Naive B cell (primary cell): ENCODE data around the gene SWI5. TPM values are rescaled to one million over a fixed set of nuclear protein-coding genes. Genes with fewer than 3 reads are reported as not detected.

Experiments used
- ATAC-seq, 2 donors: fragments of 150-1000 bp; cut with Tn5 transposase; 2 replicates each; pipeline ENCODE4 v1.10.0; 2021; ENCODE audit warnings: low read depth in 2 of 2, mild to moderate bottlenecking in 2 of 2, moderate library complexity in 2 of 2
- DNase-seq: peaks from one replicate; pipeline ENCODE4 v3.0.0; 2022
- H3K27ac Mint-ChIP-seq, 6 donors: one replicate each; pipeline ENCODE4 v1.8.0; 2020 to 2022; ENCODE audit warnings: mild to moderate bottlenecking in 6 of 6, mixed read lengths in 6 of 6, moderate library complexity in 5 of 6, inconsistent platforms in 2 of 6
- H3K27me3 Mint-ChIP-seq, 3 donors: one replicate each; pipeline ENCODE4 v1.8.0; 2021 to 2022; ENCODE audit warnings: mixed read lengths in 3 of 3, mild to moderate bottlenecking in 1 of 3
- H3K36me3 Mint-ChIP-seq, 2 donors: one replicate each; pipeline ENCODE4 v1.8.0; 2020 to 2022; ENCODE audit warnings: mixed read lengths in 2 of 2, inconsistent platforms in 1 of 2, mild to moderate bottlenecking in 1 of 2
- H3K4me1 Mint-ChIP-seq, 3 donors: one replicate each; pipeline ENCODE4 v1.8.0; 2020 to 2022; ENCODE audit warnings: mixed read lengths in 3 of 3, inconsistent platforms in 1 of 3, mild to moderate bottlenecking in 1 of 3, moderate library complexity in 1 of 3
- H3K4me3 Mint-ChIP-seq, 8 donors: one replicate each; pipeline ENCODE4 v1.8.0; 2020 to 2022; ENCODE audit warnings: mild to moderate bottlenecking in 8 of 8, mixed read lengths in 8 of 8, moderate library complexity in 8 of 8, inconsistent platforms in 2 of 8
- H3K9me3 Mint-ChIP-seq, 7 donors: one replicate each; pipeline ENCODE4 v1.8.0; 2020 to 2022; ENCODE audit warnings: mixed read lengths in 7 of 7, mild to moderate bottlenecking in 5 of 7, inconsistent platforms in 2 of 7, moderate library complexity in 1 of 7
- polyA plus RNA-seq, 6 donors: library from polyadenylated mRNA; unstranded; fragments of 300-500 nt; fragmentation: Illumina TruSeq; gene quantifications; one replicate each; pipeline ENCODE4 v1.2.3, GENCODE V29; 2021; ENCODE audit warnings: low read depth in 6 of 6

The SWI5 gene
- polyA plus RNA-seq, 6 donors from 2014 or later, result 22.6 to 33.7 (median 26.3) TPM

GRCh38 chr9:128245421-128246151 lies 30.5 kb upstream of the SWI5 start:
- Mint-ChIP-seq H3K27ac (peak overlapping the region in 4 of 6 donors; percentile 45 to 80 (median 60)), H3K4me3 (no peak overlapping the region), H3K36me3 (no peaks in the 10 kb centered on the region), H3K4me1 (peaks cover 16 to 28% (median 16%) of the 10 kb centered on the region in 3 donors), H3K27me3 (peaks cover 11 to 36% (median 28%) of the 10 kb centered on the region in 3 donors), H3K9me3 (no peaks in the 10 kb centered on the region)
- ATAC-seq (no peak), DNase-seq (no peak)

GRCh38 chr9:128246471-128246870 lies 29.6 kb upstream of the SWI5 start:
- H3K9me3 Mint-ChIP-seq, result no peaks in the 10 kb centered on the region
- peaks cover 11 to 33% (median 23%) of the 10 kb centered on the region in 3 donors for H3K27me3 Mint-ChIP-seq
- H3K4me3 Mint-ChIP-seq, result no peak overlapping the region
- peaks cover 20 to 34% (median 22%) of the 10 kb centered on the region in 3 donors for H3K4me1 Mint-ChIP-seq
- DNase-seq (no peak), ATAC-seq (no peak)
- H3K27ac Mint-ChIP-seq, result no peak overlapping the region
- no peaks in the 10 kb centered on the region for H3K36me3 Mint-ChIP-seq

- Mint-ChIP-seq H3K27ac (peak overlapping the region in 2 of 6 donors; percentile 31 to 68), H3K36me3 (no peaks in the 10 kb centered on the region), H3K27me3 (peaks cover 11 to 31% (median 19%) of the 10 kb centered on the region in 3 donors), H3K9me3 (no peaks in the 10 kb centered on the region), H3K4me1 (peaks cover 24 to 42% (median 31%) of the 10 kb centered on the region in 3 donors), H3K4me3 (peak overlapping the region in 3 of 8 donors; percentile 1 to 35 (median 34))
- DNase-seq, result no peak
- no peak for ATAC-seq
These were observed 28.8 kb upstream of the SWI5 start for GRCh38 chr9:128247226-128247803.

- Mint-ChIP-seq H3K9me3 (no peaks in the 10 kb centered on the region), H3K4me1 (peaks cover 23 to 33% (median 24%) of the 10 kb centered on the region in 3 donors)
- ATAC-seq, result no peak
These were observed 26.5 kb upstream of the SWI5 start for GRCh38 chr9:128249558-128249907.

DNA sequence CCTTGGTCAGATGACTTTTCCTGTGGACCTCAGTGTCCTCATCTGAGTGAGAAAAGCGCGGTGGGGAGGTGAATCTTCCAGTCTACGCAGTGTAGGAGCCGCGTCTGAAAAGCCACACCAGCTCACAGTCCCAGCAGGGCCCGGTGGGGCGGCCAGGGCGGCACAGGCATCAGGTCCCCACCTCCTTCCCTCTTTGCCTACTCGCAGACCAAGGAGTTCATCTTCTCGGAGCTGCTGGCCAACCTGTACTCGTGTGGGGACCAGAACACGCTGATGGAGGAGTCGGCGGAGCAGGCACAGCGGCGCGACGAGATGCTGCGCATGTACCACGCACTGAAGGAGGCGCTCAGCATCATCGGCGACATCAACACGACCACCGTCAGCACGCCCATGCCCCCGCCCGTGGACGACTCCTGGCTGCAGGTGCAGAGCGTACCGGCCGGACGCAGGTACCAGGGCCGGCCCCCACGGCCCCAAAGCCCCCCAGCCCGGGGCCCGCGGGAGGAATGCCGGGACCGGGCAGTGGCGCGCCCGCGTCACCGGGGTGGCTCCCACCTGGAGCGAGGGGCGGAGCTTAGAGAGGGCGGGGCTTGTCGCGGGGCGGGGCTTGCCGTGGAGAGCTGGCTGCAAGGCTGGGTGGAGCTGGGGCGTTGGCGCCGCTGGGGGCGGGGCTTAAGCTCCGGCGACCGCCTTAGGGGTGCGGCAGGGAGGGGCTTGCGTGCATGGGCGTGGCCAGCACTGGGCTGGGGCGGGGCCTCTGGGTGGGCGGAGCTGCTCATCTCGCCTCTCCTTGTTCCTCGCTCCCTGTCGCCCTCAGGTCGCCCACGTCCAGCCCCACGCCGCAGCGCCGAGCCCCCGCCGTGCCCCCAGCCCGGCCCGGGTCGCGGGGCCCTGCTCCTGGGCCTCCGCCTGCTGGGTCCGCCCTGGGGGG lies 25.9 kb upstream of the SWI5 start:
- Mint-ChIP-seq H3K27me3 (peaks cover 5 to 22% (median 8%) of the 10 kb centered on the region in 3 donors), H3K4me1 (peaks cover 20 to 30% (median 24%) of the 10 kb centered on the region in 3 donors), H3K36me3 (no peaks in the 10 kb centered on the region), H3K27ac (peak overlapping the region; percentile 88 to 97 (median 96)), H3K9me3 (no peaks in the 10 kb centered on the region), H3K4me3 (peak overlapping the region; percentile 82 to 94 (median 88))
- DNase-seq (peak; percentile 95), ATAC-seq (peak; percentile 83 to 85)

More at GRCh38 chr9:128249558-128249907, 26.5 kb upstream of the SWI5 start:
- no peak for DNase-seq
- Mint-ChIP-seq H3K27me3 (peaks cover 5 to 17% (median 8%) of the 10 kb centered on the region in 3 donors), H3K4me3 (peak overlapping the region; percentile 82 to 94 (median 88)), H3K27ac (peak overlapping the region in 5 of 6 donors; percentile 42 to 97 (median 94)), H3K36me3 (no peaks in the 10 kb centered on the region)

GRCh38 chr9:128250839-128251731 lies 25.0 kb upstream of the SWI5 start:
- no peak for DNase-seq

DNA sequence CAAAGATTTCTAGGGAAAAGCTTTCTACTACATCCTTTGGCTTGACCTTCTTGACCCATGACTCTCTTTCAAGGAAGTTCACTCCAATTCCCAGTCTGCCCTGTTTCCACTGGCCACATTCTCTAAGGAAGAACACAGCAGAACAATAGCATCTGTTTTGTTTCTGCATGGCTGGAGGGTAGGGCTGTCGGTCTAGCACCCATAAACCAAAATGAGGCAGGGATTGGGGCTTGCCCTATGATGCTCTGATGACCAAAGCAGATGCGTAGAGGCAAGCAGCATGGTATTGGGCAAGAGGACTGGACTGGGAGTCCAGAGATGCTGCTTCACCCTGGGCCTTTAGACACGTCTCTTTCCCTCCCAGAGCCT lies 24.4 kb upstream of the SWI5 start:
- peaks cover 15 to 25% (median 19%) of the 10 kb centered on the region in 3 donors for H3K4me1 Mint-ChIP-seq
- peak overlapping the region; percentile 34 to 91 (median 84) for H3K4me3 Mint-ChIP-seq
- peak overlapping the region in 2 of 6 donors; percentile 69 to 78 for H3K27ac Mint-ChIP-seq
- H3K27me3 Mint-ChIP-seq, result peaks cover 0 to 20% (median 8%) of the 10 kb centered on the region in 3 donors
- H3K9me3 Mint-ChIP-seq, result no peaks in the 10 kb centered on the region
- no peak for DNase-seq
- ATAC-seq, result no peak
- H3K36me3 Mint-ChIP-seq, result no peaks in the 10 kb centered on the region

More at GRCh38 chr9:128250839-128251731, 25.0 kb upstream of the SWI5 start:
- H3K27me3 Mint-ChIP-seq, result peaks cover 0 to 20% (median 8%) of the 10 kb centered on the region in 3 donors
- peak overlapping the region; percentile 44 to 91 (median 84) for H3K4me3 Mint-ChIP-seq
- no peaks in the 10 kb centered on the region for H3K9me3 Mint-ChIP-seq
- no peaks in the 10 kb centered on the region for H3K36me3 Mint-ChIP-seq
- ATAC-seq, result peak in 1 of 2 donors; percentile 1
- H3K27ac Mint-ChIP-seq, result peak overlapping the region in 3 of 6 donors; percentile 57 to 85 (median 69)
- peaks cover 15 to 25% (median 19%) of the 10 kb centered on the region in 3 donors for H3K4me1 Mint-ChIP-seq

DNA sequence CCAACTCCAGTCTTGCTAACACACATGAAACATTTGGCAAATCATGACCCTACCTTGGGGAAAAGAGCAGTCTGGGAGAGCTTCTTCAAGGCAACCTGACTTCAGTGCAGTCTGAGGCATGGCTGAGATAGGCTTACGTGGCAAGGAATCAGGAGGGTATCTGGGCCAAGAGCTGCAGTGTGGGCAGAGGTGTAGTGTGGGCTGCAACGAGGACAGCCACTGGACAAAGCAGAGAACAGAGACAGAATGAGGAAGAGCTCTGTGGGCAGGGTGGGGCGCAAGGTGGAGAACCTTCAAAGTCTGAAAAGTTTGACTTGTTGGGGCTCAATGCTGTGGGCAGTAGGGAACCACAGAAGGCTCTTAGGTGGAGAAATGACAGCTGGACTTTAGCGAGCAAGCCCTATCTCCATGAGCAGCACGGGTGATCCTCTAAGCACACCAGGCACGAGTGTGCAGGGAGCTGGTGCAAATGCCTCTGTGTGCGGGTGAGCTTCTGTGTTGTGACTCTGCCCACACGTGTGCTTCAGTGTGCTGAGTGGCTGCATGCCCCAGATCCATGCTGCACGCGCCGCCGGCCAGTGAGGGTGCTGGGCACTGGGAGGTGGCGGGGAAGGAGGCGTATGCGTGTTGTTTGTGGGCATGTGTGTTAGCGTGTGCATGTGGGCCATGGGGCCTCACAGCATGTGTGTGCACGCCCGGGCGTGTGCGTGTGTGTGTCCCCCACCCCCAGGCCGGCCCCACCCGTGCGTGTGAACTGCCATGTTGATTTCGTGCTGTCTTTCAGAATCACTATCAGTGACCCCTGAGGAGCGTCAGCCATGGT lies 23.5 kb upstream of the SWI5 start:
- ATAC-seq (no peak), DNase-seq (no peak)
- peak overlapping the region in 1 of 6 donors; percentile 94 for H3K27ac Mint-ChIP-seq
- no peaks in the 10 kb centered on the region for H3K9me3 Mint-ChIP-seq
- H3K36me3 Mint-ChIP-seq, result peaks cover 2 to 4% of the 10 kb centered on the region in 2 donors
- peaks cover 0 to 20% (median 8%) of the 10 kb centered on the region in 3 donors for H3K27me3 Mint-ChIP-seq
- H3K4me3 Mint-ChIP-seq, result peak overlapping the region in 6 of 8 donors; percentile 35 to 90 (median 64)
- peaks cover 17 to 25% (median 19%) of the 10 kb centered on the region in 3 donors for H3K4me1 Mint-ChIP-seq

- no peak overlapping the region for H3K4me3 Mint-ChIP-seq
- H3K36me3 Mint-ChIP-seq, result peaks cover 4 to 12% of the 10 kb centered on the region in 2 donors
- no peak overlapping the region for H3K27ac Mint-ChIP-seq
- ATAC-seq, result no peak
- H3K4me1 Mint-ChIP-seq, result peaks cover 18 to 25% (median 19%) of the 10 kb centered on the region in 3 donors
- peaks cover 0 to 20% (median 8%) of the 10 kb centered on the region in 3 donors for H3K27me3 Mint-ChIP-seq
- no peaks in the 10 kb centered on the region for H3K9me3 Mint-ChIP-seq
- DNase-seq, result no peak
These were observed 22.7 kb upstream of the SWI5 start for GRCh38 chr9:128253140-128253990.

- Mint-ChIP-seq H3K4me1 (peaks cover 15 to 25% (median 18%) of the 10 kb centered on the region in 3 donors), H3K9me3 (no peaks in the 10 kb centered on the region), H3K4me3 (no peak overlapping the region), H3K27me3 (peaks cover 0 to 20% (median 8%) of the 10 kb centered on the region in 3 donors), H3K27ac (no peak overlapping the region), H3K36me3 (peaks cover 4 to 14% of the 10 kb centered on the region in 2 donors)
- ATAC-seq, result no peak
- DNase-seq, result no peak
These were observed 22.1 kb upstream of the SWI5 start for GRCh38 chr9:128253991-128254346.

DNA sequence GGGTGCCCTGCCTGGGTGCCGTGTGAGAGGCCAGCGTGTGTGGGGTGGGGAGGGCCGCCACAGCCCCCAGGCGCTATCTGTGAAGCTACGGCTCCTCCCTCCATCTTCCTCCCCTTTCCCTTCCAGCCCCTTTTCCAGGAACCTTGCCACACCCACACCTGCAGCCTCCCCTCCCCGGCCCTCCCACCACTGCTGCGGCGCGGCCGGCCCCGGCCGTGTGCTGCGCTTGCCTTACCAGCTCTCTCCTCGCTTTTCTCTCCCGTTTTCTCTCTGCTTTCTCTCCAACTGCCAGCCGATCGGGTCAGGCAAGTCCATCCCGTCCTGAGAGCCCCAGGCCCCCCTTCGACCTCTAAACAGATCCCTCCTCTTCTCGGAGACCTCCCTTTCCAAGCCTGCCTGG lies 21.7 kb upstream of the SWI5 start:
- H3K36me3 Mint-ChIP-seq, result peaks cover 4 to 18% of the 10 kb centered on the region in 2 donors
- no peaks in the 10 kb centered on the region for H3K9me3 Mint-ChIP-seq
- no peak overlapping the region for H3K4me3 Mint-ChIP-seq
- no peak for DNase-seq
- no peak for ATAC-seq
- peaks cover 0 to 20% (median 8%) of the 10 kb centered on the region in 3 donors for H3K27me3 Mint-ChIP-seq
- peaks cover 15 to 24% (median 18%) of the 10 kb centered on the region in 3 donors for H3K4me1 Mint-ChIP-seq
- H3K27ac Mint-ChIP-seq, result no peak overlapping the region
